Eye (tissue), 1 donor: ENCODE results near the gene ZNF644.
"Not testable (repeated sequence)": the region's sequence is repeated elsewhere in the genome, so short reads cannot be mapped to it uniquely, and the experiment has no call there.

Source experiments
- DNase-seq: peaks from one replicate; pipeline ENCODE4 v3.0.0-alpha.2; 2015

ZNF644 gene

GRCh38 chr1:91021686-91022517, at the start of gene ZNF644:
TSS of gene ZNF644 (minus strand) at chr1:91022035. CDS start at chr1:90982353, 39,682 bp downstream.
- peak; percentile 96 for DNase-seq

GRCh38 chr1:91070298-91070697, 48.5 kb upstream of the ZNF644 start:
- DNase-seq, result no peak

DNA sequence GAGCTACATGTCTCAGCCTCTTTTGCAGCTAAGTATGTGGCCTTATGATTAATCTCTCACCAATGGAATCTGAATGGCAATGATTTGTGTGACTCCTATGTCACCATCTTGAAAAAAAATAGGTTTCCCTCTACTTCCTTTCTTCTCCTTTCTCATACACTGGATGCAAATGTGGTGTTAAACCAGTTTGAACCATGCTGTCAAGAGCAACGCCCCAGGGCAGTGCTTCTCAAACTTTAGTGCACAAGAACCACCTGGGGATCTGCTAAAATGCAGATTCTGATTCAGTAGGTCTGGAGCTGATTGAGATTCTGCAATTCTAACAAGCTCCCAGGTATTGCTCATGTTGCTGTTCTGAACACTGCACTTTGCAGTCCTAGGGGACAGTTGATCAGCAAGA, 44.7 kb upstream of the ZNF644 start:
- no peak for DNase-seq

- DNase-seq, result no peak
These were observed 43.5 kb upstream of the ZNF644 start for GRCh38 chr1:91065337-91065736.

- DNase-seq, result not testable (repeated sequence)
These were observed 41.6 kb upstream of the ZNF644 start for GRCh38 chr1:91063403-91063802.

DNA sequence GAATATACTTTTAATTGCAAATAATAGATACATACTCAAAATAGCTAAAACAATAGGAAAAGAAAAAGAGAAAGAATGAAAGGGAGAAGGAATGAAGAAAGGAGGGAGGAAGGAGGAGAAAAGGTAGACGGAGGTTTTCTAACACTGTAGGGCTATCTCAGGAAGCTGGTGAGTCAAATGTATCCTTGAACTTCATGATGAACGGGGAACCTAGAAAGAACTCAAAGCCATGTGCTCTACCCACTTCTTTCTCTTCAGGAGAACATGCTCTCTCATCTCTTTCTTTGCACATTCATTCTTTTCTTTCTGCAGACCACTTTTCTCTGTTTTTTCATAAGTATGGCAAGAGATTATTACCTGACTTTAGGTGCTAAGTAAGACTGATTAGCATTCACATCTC, 37.3 kb upstream of the ZNF644 start:
- no peak for DNase-seq

GRCh38 chr1:91057784-91058183, 35.9 kb upstream of the ZNF644 start:
- DNase-seq, result peak; percentile 7

DNA sequence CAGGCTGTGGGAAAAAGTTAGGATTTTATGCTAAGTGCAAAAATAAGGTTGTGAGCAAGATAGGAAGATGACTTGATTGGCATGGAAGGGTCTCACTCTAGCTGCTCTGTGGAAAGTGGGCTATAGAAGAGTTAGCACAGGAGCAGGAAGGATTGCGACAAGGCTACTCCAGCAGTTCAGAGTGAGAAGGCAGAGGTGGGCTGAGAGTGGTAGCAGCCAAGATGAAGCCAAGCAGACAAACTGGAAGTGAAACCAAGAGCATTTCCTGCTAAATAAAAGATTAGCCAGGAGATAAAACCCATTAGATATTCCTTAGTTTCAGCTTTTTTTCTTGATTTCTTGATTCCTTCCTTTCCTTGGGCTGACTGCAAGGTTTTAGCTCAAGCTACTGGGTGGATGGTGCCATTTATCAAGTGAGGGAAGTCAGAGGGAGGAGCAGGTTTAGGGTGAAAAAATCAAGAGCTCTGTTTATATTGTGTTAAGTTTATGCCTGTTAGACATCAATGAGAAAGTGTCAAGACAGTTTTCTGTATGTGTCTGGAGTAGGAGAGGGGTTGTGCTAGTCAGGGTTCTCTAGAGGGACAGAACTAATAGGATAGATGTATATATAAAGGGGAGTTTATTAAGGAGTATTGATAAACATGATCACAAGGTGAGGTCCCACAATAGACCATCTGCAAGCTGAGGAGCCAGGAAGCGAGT, 33.1 kb upstream of the ZNF644 start:
- no peak for DNase-seq

- DNase-seq, result no peak
These were observed 31.8 kb upstream of the ZNF644 start for GRCh38 chr1:91053630-91054029.

DNA sequence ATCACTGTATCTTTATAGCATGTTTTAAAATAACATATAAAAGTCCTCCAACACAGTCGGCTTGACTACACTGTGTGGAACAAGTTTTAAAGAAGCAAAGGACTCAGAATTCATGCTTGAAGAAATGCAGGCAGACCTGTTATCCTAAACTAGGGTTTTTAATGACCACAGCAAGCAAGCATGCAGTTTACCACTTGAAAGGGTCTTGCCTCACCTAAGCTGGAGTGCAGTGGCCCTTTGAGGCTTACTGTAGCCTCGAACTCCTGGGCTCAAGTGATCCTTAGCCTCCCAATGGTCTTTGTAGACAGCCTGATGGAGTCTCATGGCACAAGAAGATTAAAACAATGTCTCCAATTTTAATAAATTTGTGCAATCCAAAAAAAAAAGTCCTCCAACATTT, 27.7 kb upstream of the ZNF644 start:
- not testable (repeated sequence) for DNase-seq

DNA sequence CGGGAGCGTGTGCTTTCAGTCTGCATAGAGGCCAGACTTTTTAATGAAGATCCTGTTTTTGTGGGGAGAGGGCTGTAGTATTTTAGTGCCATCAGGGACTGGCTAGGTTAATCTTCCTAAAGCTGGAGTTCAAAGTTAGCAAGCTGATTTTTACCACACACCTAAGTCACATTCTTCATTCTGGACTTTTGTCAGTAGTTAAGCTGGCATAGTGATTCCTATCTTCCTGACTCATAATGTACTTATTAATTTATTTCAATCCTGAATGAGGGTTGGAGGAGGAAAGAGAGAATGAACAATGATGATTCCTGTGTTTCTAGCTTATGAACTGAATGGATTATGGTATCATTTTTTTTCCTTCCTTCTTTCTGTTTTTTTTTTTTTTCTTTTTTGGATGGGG, 24.9 kb upstream of the ZNF644 start:
- no peak for DNase-seq

- no peak for DNase-seq
These were observed 23.4 kb upstream of the ZNF644 start for GRCh38 chr1:91045284-91045683.

DNA sequence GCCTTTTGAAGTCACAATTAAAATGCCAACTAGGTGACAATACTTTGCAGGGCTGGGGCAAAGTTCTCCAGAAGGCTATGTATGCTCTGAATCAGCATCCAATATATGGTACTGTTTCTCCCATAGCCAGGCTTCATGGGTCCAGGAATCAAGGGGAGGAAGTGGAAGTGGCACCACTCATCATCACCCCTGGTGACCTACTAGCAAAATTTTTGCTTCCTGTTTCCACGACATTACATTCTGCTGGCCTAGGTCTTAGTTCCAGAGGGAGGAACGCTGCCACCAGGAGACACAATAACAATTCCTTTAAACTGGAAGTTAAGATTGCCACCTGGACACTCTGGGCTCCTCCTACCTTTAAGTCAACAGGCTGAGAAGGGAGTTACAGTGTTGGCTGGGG, 22.9 kb upstream of the ZNF644 start:
- not testable (repeated sequence) for DNase-seq

- not testable (repeated sequence) for DNase-seq
These were observed 20.5 kb upstream of the ZNF644 start for GRCh38 chr1:91042372-91042771.

DNA sequence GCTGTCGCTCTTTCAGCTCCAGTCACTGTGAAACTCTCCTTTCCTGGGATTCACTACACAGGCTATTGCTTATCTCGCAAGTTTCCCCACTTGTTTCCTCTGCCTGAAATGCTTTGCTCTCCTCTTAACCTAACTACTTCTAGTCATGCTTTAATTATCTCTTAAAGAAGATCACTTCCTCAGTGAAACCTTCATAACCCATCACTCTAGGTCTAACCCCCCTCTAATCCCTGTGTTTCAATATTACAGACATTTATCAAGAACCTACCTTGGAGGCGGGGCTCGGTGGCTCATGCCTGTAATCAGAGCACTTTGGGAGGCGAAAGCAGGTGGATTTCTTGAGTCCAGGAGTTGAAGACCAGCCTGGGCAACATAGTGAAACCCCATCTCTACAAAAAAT, 16.7 kb upstream of the ZNF644 start:
- DNase-seq, result no peak

- peak; percentile 19 for DNase-seq
These were observed 15.3 kb upstream of the ZNF644 start for GRCh38 chr1:91036894-91037829.

DNA sequence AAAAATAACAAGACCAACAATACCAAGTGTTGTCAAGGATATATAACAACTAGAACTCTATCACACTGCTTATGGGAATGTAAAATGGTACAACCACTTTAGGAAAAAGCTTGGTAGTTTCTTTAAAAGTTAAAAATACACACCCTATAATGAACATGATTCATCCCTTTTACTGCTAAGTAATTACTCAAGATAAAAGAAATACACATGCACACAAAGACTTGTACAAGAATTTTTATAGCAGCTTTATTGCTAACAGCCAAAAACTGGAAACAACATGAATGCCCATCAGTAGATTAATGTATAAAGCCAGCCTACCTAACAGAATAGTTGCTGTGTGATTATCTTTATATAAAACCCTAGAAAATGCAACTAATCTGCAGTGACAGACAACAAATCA, 10.5 kb upstream of the ZNF644 start:
- DNase-seq, result no peak

- no peak for DNase-seq
These were observed 9.2 kb upstream of the ZNF644 start for GRCh38 chr1:91031081-91031480.

- no peak for DNase-seq
These were observed 4.9 kb upstream of the ZNF644 start for GRCh38 chr1:91026777-91027176.

- DNase-seq, result no peak
These were observed 4.5 kb upstream of the ZNF644 start for GRCh38 chr1:91026320-91026719.

DNA sequence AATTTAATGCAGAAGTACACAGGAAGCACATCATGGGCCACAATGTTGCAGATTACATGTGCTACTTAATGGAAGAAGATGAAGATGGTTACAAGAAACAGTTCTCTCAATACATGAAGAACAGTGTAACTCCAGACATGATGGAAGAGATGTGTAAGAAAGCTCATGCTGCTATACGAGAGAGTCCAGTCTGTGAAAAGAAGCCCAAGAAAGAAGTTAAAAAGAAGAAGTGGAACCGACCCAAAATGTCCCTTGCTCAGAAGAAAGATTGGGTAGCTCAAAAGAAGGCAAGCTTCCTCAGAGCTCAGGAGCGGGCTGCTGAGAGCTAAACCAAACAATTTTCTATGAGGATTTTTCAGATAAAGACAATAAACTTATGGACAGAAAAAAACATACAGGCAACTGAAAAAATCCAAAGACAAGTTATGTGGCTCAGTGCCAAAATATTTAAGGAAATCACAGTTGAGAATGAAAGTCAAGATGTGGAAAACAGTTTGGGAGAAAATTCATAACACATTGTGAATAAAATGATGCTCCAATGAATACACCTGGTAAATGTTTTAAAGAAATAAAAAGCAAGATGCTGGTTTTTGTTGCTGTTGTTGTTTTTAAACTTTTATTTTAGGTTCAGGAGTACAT, 2.8 kb upstream of the ZNF644 start:
- DNase-seq, result no peak

DNA sequence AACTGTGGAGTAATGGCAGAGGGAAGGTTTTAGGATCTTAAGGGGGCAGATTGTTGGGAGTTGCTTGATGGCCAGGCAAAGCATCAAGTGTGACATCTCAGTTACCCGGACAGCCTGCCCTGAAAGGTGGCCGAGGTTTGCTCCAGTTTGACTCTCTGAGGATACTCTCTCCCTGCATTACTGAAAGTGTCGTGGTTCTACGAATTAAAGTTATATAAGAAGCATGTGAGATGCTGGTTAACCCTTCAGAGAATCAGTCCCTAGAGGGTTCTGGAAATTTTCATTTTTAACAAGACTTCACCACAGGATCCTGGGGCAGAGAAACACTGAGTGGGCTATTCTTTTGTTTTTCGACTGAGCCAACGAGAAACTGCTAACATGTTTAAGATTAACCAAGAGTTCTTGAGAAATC, 689 bp upstream of the ZNF644 start:
- DNase-seq, result no peak
